Tibial artery (tissue), 4 donors: ENCODE measurements around the gene DNER.

Source experiments
- DNase-seq, 2 donors: peaks; one replicate each; pipeline ENCODE4 v3.0.0-alpha.2; 2019
- H3K27ac ChIP-seq, 2 donors: fragments of 200-600 bp; sonication (generic) in 1 of 2; 1 replicate in 1 of 2; 2 replicates in 1 of 2; pipeline ENCODE4 v1.5.1; 2018 to 2019; ENCODE audit warnings: mild to moderate bottlenecking in 1 of 2
- H3K27me3 ChIP-seq, 2 donors: fragments of 200-600 bp; sonication (generic) in 1 of 2; one replicate each; pipeline versions ENCODE4 v1.5.1 to v1.6.0; 2016 to 2019
- H3K36me3 ChIP-seq, 3 donors: fragments of 200-600 bp; sonication (generic) in 2 of 3; one replicate each; pipeline ENCODE4 v1.5.1; 2016 to 2019; ENCODE audit warnings: mild to moderate bottlenecking in 2 of 3
- H3K4me1 ChIP-seq, 4 donors: fragments of 200-600 bp; sonication (generic) in 2 of 4; 1 replicate in 3 of 4; 2 replicates in 1 of 4; pipeline ENCODE4 v1.5.1; 2016 to 2019
- H3K4me3 ChIP-seq, 2 donors: fragments of 200-600 bp; sonication (generic) in 1 of 2; 1 replicate in 1 of 2; 2 replicates in 1 of 2; pipeline ENCODE4 v1.5.1; 2018 to 2019; ENCODE audit warnings: mild to moderate bottlenecking in 2 of 2
- H3K9me3 ChIP-seq, 3 donors: fragments of 200-600 bp; sonication (generic) in 1 of 3; one replicate each; pipeline ENCODE4 v1.5.1; 2016 to 2019
- CTCF ChIP-seq, 2 experiments: fragments of 200-600 bp in 1 of 2; fragments of 450-650 bp in 1 of 2; IDR thresholded peaks; one replicate each; pipeline ENCODE4 v1.5.1; 2017 to 2019; ENCODE audit warnings: antibody characterized with exemption in 2 of 2, mild to moderate bottlenecking in 1 of 2, moderate library complexity in 1 of 2
- intact Hi-C: fragments of 100-400 bp; cut with DNase I; formaldehyde crosslinking; loops from one replicate; pipeline ENCODE4 v1.15.0; 2023; ENCODE audit warnings: low total_unique reads

Gene DNER

DNA sequence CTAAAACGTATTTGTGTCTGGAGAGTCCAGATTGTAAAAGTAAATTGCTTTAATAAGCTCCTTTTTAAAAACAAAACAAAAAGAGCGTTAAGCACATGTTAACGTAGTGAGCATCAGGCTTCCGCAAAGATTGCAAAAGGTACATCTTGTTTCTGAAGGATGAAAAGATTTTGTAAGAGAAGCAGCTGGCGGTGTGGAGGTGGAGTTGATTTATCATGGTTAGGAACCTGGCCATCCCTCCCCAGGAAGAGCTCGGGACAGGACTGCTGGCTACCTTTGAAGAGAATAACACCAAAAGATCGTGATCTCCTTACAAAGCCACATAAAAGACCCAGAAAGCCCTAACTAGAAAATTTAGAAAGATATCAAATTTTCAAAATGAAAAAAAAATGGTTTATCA, 132.2 kb downstream of the DNER start:
- H3K36me3 ChIP-seq, result no peaks in the 10 kb centered on the region
- no peak overlapping the region for H3K27ac ChIP-seq
- intact Hi-C loops, result no loop called here
- peaks cover 0 to 4% (median 0%) of the 10 kb centered on the region in 4 donors for H3K4me1 ChIP-seq
- H3K27me3 ChIP-seq, result no peaks in the 10 kb centered on the region
- H3K4me3 ChIP-seq, result no peak overlapping the region
- H3K9me3 ChIP-seq, result no peaks in the 10 kb centered on the region
- no peak for TF ChIP-seq CTCF (IDR thresholded peaks at IDR 0.05)
- DNase-seq, result no peak

DNA sequence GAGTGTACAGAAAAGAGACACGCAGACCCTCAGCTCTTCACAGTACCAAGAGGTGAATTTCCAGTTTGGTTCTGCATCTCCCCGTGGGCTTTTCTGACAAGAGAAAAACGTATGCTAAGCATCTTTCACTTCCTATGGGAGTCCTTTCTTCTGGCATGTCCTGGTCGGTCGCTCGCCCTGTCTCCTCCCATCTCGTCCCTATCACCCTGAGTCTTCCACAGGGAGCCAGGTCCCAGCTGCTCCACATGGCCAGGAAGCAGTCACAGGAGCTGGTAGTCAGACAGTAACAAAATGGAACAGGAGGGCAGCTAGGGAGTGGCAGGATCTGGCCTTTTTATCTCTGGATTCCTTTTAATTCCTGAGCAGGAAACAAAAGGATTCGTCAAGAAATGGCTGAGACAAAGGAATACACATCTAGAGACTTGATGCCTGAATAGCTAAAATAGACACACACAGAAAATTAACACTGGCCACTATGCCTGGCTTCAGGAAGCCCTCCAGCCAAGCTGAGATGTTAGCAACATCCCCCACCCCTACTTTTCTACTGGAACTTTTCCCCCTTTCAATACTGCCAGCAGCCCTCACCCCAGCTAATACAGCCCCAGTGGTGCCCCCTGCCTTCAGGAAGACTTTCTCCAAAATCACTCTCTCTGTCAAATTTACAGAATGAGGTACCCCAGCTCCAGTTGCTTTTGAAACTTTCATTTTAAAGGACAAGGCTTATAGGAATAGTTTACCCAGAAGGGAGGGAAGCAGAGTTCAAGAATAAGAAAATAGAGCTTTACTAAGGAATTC, 136.1 kb downstream of the DNER start:
- intact Hi-C loops, result no loop called here
- no peaks in the 10 kb centered on the region for H3K9me3 ChIP-seq
- no peak overlapping the region for H3K4me3 ChIP-seq
- no peak for TF ChIP-seq CTCF (IDR thresholded peaks at IDR 0.05)
- H3K36me3 ChIP-seq, result no peaks in the 10 kb centered on the region
- no peaks in the 10 kb centered on the region for H3K4me1 ChIP-seq
- DNase-seq, result no peak
- no peaks in the 10 kb centered on the region for H3K27me3 ChIP-seq
- H3K27ac ChIP-seq, result no peak overlapping the region

DNA sequence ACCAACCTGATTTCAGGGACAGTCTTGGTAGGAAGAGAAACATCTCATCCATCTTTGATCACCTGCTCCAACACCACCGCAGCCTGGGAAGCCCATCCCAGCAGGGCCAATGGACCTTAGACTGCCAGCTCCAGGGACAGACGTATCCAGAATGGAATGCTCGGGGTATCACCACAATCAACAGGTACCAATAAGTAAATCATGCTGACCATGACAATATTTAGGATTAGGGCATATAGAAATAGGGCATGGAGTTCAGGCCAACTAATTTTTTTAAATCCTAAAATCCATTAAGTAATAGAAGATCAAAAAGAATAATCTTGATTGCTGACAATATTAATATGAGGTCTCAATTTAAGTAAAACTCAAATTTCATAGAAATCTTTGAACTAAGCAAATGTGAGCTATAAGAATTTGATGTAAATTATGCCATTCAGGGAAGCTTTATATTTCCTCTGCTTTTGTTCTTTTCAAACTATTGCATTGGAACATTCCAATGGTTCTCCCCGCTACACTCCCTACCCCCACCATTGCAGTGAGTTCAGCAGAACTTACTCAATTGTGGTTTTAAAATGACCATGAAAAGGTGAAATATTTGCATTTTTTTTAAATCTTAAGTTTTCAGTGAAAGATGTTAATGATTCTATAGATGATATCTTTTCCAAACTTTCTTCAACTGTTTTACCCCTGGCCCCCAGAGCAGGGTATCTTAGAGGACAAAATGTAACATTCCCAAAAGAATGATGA, 138.6 kb downstream of the DNER start:
- no peaks in the 10 kb centered on the region for H3K9me3 ChIP-seq
- H3K27me3 ChIP-seq, result no peaks in the 10 kb centered on the region
- intact Hi-C loops, result no loop called here
- no peak for DNase-seq
- no peaks in the 10 kb centered on the region for H3K4me1 ChIP-seq
- no peak overlapping the region for H3K4me3 ChIP-seq
- no peak for TF ChIP-seq CTCF (IDR thresholded peaks at IDR 0.05)
- no peaks in the 10 kb centered on the region for H3K36me3 ChIP-seq
- no peak overlapping the region for H3K27ac ChIP-seq

GRCh38 chr2:229572507-229573271, 141.7 kb downstream of the DNER start:
- no peak overlapping the region for H3K27ac ChIP-seq
- intact Hi-C loops, result no loop called here

More at GRCh38 chr2:229572507-229573271, 141.7 kb downstream of the DNER start:
- H3K4me1 ChIP-seq, result no peaks in the 10 kb centered on the region
- no peaks in the 10 kb centered on the region for H3K27me3 ChIP-seq
- no peaks in the 10 kb centered on the region for H3K9me3 ChIP-seq
- no peak overlapping the region for H3K4me3 ChIP-seq
- TF ChIP-seq CTCF (IDR thresholded peaks at IDR 0.05), result no peak
- H3K36me3 ChIP-seq, result no peaks in the 10 kb centered on the region
- DNase-seq, result no peak
